ENCODE results near the gene FAM174C. TPM values are rescaled to one million over a fixed set of nuclear protein-coding genes. Genes with fewer than 3 reads are reported as not detected.

Gene FAM174C
- total and polyA plus RNA-seq, 9 donors = 0.30 to 72.5 (median 26.7) TPM

DNA sequence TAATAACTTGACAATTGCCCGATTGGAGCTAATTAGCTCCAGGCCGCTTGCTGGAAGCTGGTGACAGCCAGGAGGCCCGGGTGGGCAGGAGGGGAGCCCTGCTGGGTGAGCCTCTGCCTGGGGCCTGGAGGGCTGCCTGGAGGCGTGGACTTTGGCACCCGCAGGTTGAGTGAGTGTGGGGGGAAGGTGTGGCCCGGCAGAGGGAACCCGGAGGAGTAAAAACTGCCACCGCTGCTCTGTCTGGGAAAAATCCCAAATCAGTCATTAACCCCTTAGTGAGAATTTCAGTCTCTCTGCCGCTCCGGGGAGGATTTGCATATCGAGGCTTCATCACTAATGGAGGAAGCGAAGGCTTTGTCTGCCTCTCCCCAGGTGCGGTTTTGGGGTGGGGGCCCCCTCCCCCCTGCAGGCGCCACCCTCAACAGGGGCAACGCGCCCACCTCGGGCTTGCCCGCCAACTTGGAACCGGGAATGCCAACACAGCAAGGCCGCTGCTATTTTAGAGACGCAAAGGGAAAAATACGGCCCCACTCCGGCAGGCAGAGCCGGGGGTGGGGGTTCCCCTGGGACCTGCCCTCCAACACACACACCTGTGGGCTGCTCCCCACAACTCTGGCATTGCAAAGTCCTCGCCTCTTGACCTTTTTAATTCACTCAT, 16.6 kb downstream of the FAM174C start:
- Histone ChIP-seq H3K4me1 (ENCODE audit: insufficient read depth) (no peaks in the 10 kb centered on the region), H3K27me3 (peaks cover 7% of the 10 kb centered on the region), H3K27ac (no peak overlapping the region), H3K36me3 (no peaks in the 10 kb centered on the region), H3K4me3 (no peak overlapping the region), H3K9me3 (no peaks in the 10 kb centered on the region)
- no peak for DNase-seq
- TF ChIP-seq POLR2A (IDR thresholded peaks at IDR 0.05) (no peak), CTCF (IDR thresholded peaks at IDR 0.05) (no peak), EP300 (IDR thresholded peaks at IDR 0.05) (no peak)
- 37 to 44% (median 38%) methylated on average over 21 to 25 of the region's 25 CpGs for WGBS, 3 donors
- intact Hi-C loops (cut with DNase I) = no loop called here

DNA sequence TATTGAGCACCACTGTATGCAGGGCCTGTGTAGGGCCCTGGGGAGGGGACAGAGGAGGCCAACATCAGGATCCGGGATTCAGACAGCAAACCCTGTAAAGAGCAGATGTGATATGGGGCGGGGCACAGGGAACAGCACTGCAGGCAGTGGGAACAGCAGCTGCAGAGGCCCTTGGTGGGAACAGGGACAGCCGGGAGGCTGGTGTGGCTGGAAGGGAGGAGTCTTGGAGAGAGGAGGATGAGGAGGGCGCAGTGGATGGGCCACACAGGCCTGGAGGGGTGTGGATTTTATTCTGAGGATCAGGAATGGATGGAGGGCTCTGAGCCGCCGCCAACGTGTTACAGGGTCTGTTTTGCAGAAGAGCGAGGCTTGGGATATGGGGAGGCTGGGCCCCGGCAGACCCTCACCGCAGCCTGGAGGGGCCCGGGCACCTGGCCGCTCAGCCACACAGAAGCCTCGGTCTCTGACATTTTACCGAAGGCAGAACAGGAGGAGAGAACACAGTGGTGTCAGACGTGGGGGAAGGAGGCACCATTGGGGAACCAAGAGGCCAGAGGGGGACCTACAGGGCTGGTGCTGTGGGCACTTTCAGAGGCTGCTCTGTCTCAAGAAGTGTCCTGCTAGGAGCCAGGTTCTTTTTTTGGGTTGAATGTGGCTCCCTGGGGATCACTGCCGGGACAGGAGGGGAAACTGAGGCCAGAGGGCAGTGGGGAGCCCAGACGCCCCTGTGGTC, 17.3 kb downstream of the FAM174C start:
- WGBS, 3 donors = 81 to 86% (median 85%) methylated on average over 17 of the region's 17 CpGs
- Histone ChIP-seq H3K4me1 (ENCODE audit: insufficient read depth) (no peaks in the 10 kb centered on the region), H3K4me3 (no peak overlapping the region), H3K9me3 (no peaks in the 10 kb centered on the region), H3K36me3 (no peaks in the 10 kb centered on the region), H3K27me3 (peaks cover 7% of the 10 kb centered on the region), H3K27ac (no peak overlapping the region)
- intact Hi-C loops (cut with DNase I) = no loop called here
- TF ChIP-seq EP300 (IDR thresholded peaks at IDR 0.05) (no peak), POLR2A (IDR thresholded peaks at IDR 0.05) (no peak), CTCF (IDR thresholded peaks at IDR 0.05) (no peak)
- no peak for DNase-seq

- Histone ChIP-seq H3K4me1 (ENCODE audit: insufficient read depth) (no peaks in the 10 kb centered on the region), H3K36me3 (no peaks in the 10 kb centered on the region), H3K9me3 (no peaks in the 10 kb centered on the region), H3K4me3 (no peak overlapping the region), H3K27ac (no peak overlapping the region), H3K27me3 (peaks cover 7% of the 10 kb centered on the region)
- DNase-seq = no peak
- intact Hi-C loops (cut with DNase I) = no loop called here
- TF ChIP-seq POLR2A (IDR thresholded peaks at IDR 0.05) (no peak), EP300 (IDR thresholded peaks at IDR 0.05) (no peak), CTCF (IDR thresholded peaks at IDR 0.05) (no peak)
- WGBS, 3 donors = 75 to 83% (median 80%) methylated on average over 35 of the region's 35 CpGs
Measured at GRCh38 chr19:1293782-1294604, 18.7 kb downstream of the FAM174C start.

DNA sequence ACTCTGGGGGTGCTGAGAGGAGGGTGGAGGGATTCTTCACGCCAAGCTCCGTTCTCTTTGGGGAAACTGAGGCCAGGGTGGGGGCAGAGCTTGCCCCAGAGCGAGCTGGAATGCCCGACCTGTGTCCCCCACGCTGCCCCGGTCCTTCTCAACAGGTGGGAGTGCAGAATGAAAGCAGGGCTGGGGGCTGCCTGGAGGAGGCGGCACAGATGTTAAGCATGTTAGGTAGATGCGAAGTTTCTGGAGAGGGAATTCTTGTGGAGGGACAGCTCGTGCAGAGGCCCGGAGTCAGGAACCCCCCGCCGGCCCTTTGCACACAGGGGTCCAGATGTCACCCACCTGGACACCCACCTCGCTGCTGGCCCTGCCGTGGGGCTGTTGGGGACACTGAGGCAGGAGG, 19.4 kb downstream of the FAM174C start:
- peaks cover 7% of the 10 kb centered on the region for H3K27me3 ChIP-seq
- TF ChIP-seq CTCF (IDR thresholded peaks at IDR 0.05) (no peak), EP300 (IDR thresholded peaks at IDR 0.05) (no peak)

More for the DNA sequence above, 19.4 kb downstream of the FAM174C start:
- Histone ChIP-seq H3K36me3 (no peaks in the 10 kb centered on the region), H3K9me3 (no peaks in the 10 kb centered on the region), H3K27ac (no peak overlapping the region), H3K4me1 (ENCODE audit: insufficient read depth) (no peaks in the 10 kb centered on the region), H3K4me3 (no peak overlapping the region)
- DNase-seq = no peak
- intact Hi-C loops (cut with DNase I) = no loop called here
- 66 to 74% (median 67%) methylated on average over 14 of the region's 14 CpGs for WGBS, 3 donors
